ENCODE data around the gene PCDHA11.

- TF ChIP-seq CTCF (IDR thresholded peaks at IDR 0.05), result no peak
- TF ChIP-seq POLR2A (IDR thresholded peaks at IDR 0.05), result no peak
Measured at GRCh38 chr5:140883927-140884697, 15.4 kb downstream of the PCDHA11 start.
